Hematopoietic multipotent progenitor cell treated with erythropoietin and hydrocortisone succinate and interleukin-3 and kit ligand, for 6 days (in vitro differentiated cells): Measurements from ENCODE around the gene LAX1.

ENCODE experiments used
- DNase-seq: peaks from one replicate; pipeline ENCODE4 v3.0.0-alpha.2; 2015

The LAX1 gene

GRCh38 chr1:203818399-203818798 is 53.4 kb downstream of the LAX1 start:
- no peak for DNase-seq

- DNase-seq = no peak
Observed at GRCh38 chr1:203823306-203823705, 58.3 kb downstream of the LAX1 start.
